Esophagus (tissue), 2 donors: Measurements from ENCODE around the gene ADRA2B. TPM values are rescaled to one million over a fixed set of nuclear protein-coding genes. Genes with fewer than 3 reads are reported as not detected.

Experiments used
- H3K27ac ChIP-seq, 2 donors: one replicate each; pipeline ENCODE4 v1.5.1; 2013; ENCODE audit warnings: low read depth in 2 of 2, mild to moderate bottlenecking in 2 of 2, inconsistent platforms in 1 of 2, low read length in 1 of 2, moderate library complexity in 1 of 2
- H3K27me3 ChIP-seq, 2 donors: one replicate each; pipeline ENCODE4 v1.6.1; 2013; ENCODE audit warnings: low read length in 2 of 2, control low read depth in 1 of 2, mild to moderate bottlenecking in 1 of 2; ENCODE audit not compliant: insufficient read depth in 2 of 2, control insufficient read depth in 1 of 2
- H3K36me3 ChIP-seq, 2 donors: one replicate each; pipeline ENCODE4 v1.6.1; 2013; ENCODE audit warnings: low read length in 1 of 2; ENCODE audit not compliant: control insufficient read depth in 2 of 2, insufficient read depth in 2 of 2
- H3K4me1 ChIP-seq, 2 donors: one replicate each; pipeline ENCODE4 v1.6.1; 2013; ENCODE audit warnings: low read length in 1 of 2; ENCODE audit not compliant: control insufficient read depth in 2 of 2, insufficient read depth in 2 of 2
- H3K4me3 ChIP-seq, 2 donors: one replicate each; pipeline ENCODE4 v1.5.1; 2013; ENCODE audit warnings: low read length in 2 of 2, mild to moderate bottlenecking in 2 of 2, low read depth in 1 of 2, moderate library complexity in 1 of 2
- H3K9me3 ChIP-seq, 2 donors: one replicate each; pipeline ENCODE4 v1.6.1; 2013; ENCODE audit warnings: mild to moderate bottlenecking in 2 of 2, low read depth in 1 of 2, low read length in 1 of 2, moderate library complexity in 1 of 2; ENCODE audit not compliant: control insufficient read depth in 2 of 2, insufficient read depth in 1 of 2
- WGBS, 2 donors: extraction: QIAGEN DNeasy Blood & Tissue Kit; methylation state at CpG; one replicate each; pipeline ENCODE4 v1.1.7; 2013; 5-methylcytosine and 5-hydroxymethylcytosine counted together
- polyA plus RNA-seq, 2 donors: library from polyadenylated mRNA; stranded (reverse); fragments of 200-250 nt; gene quantifications; one replicate each; pipeline ENCODE4 v1.2.3, GENCODE V29; 2013
- donor health status: healthy with polysubstance abuse.
- donor health status: Bipolar disorder and iron deficiency.

Gene ADRA2B
- polyA plus RNA-seq, 2 donors, result 0.27 to 0.98 TPM

GRCh38 chr2:96124406-96125265, 8.3 kb upstream of the ADRA2B start:
- no peak overlapping the region for H3K4me3 ChIP-seq
- 91 to 96% methylated on average over 14 of the region's 14 CpGs for WGBS, 2 donors
- H3K27me3 ChIP-seq, result no peaks in the 10 kb centered on the region
- H3K9me3 ChIP-seq, result peaks cover 0 to 3% of the 10 kb centered on the region in 2 donors
- no peaks in the 10 kb centered on the region for H3K36me3 ChIP-seq
- H3K4me1 ChIP-seq, result no peaks in the 10 kb centered on the region
- H3K27ac ChIP-seq, result no peak overlapping the region

GRCh38 chr2:96123936-96124335, 7.6 kb upstream of the ADRA2B start:
- WGBS, 2 donors, result 94 to 97% methylated on average over 11 of the region's 11 CpGs
- no peak overlapping the region for H3K27ac ChIP-seq
- H3K4me1 ChIP-seq, result no peaks in the 10 kb centered on the region
- H3K36me3 ChIP-seq, result no peaks in the 10 kb centered on the region
- no peak overlapping the region for H3K4me3 ChIP-seq
- no peaks in the 10 kb centered on the region for H3K27me3 ChIP-seq
- peaks cover 0 to 3% of the 10 kb centered on the region in 2 donors for H3K9me3 ChIP-seq

- H3K36me3 ChIP-seq, result no peaks in the 10 kb centered on the region
- no peaks in the 10 kb centered on the region for H3K4me1 ChIP-seq
- H3K4me3 ChIP-seq, result no peak overlapping the region
- H3K27ac ChIP-seq, result no peak overlapping the region
- no peaks in the 10 kb centered on the region for H3K27me3 ChIP-seq
- 82 to 89% methylated on average over 1 of the region's 1 CpG for WGBS, 2 donors
- H3K9me3 ChIP-seq, result peaks cover 0 to 3% of the 10 kb centered on the region in 2 donors
Measured at GRCh38 chr2:96123290-96123689, 6.9 kb upstream of the ADRA2B start.

- H3K9me3 ChIP-seq, result peaks cover 0 to 3% of the 10 kb centered on the region in 2 donors
- H3K4me1 ChIP-seq, result peaks cover 0 to under 1% of the 10 kb centered on the region in 2 donors
- no peaks in the 10 kb centered on the region for H3K36me3 ChIP-seq
- H3K27ac ChIP-seq, result no peak overlapping the region
- WGBS, 2 donors, result 87 to 89% methylated on average over 5 of the region's 5 CpGs
- H3K27me3 ChIP-seq, result no peaks in the 10 kb centered on the region
- no peak overlapping the region for H3K4me3 ChIP-seq
Measured at GRCh38 chr2:96122391-96122790, 6.0 kb upstream of the ADRA2B start.

- H3K9me3 ChIP-seq, result peaks cover 0 to 3% of the 10 kb centered on the region in 2 donors
- H3K27ac ChIP-seq, result no peak overlapping the region
- H3K36me3 ChIP-seq, result no peaks in the 10 kb centered on the region
- peaks cover under 1 to 4% of the 10 kb centered on the region in 2 donors for H3K4me1 ChIP-seq
- WGBS, 2 donors, result 89 to 93% methylated on average over 4 of the region's 4 CpGs
- no peaks in the 10 kb centered on the region for H3K27me3 ChIP-seq
- no peak overlapping the region for H3K4me3 ChIP-seq
Measured at GRCh38 chr2:96121414-96121813, 5.0 kb upstream of the ADRA2B start.

GRCh38 chr2:96120991-96121390, 4.6 kb upstream of the ADRA2B start:
- peaks cover 0 to 4% of the 10 kb centered on the region in 2 donors for H3K9me3 ChIP-seq
- no peaks in the 10 kb centered on the region for H3K36me3 ChIP-seq
- H3K4me3 ChIP-seq, result no peak overlapping the region
- peaks cover 3 to 6% of the 10 kb centered on the region in 2 donors for H3K4me1 ChIP-seq
- no peaks in the 10 kb centered on the region for H3K27me3 ChIP-seq
- 59 to 60% methylated on average over 7 of the region's 7 CpGs for WGBS, 2 donors
- H3K27ac ChIP-seq, result no peak overlapping the region

GRCh38 chr2:96120091-96120720, 3.8 kb upstream of the ADRA2B start:
- Histone ChIP-seq H3K27ac (no peak overlapping the region), H3K27me3 (no peaks in the 10 kb centered on the region), H3K4me3 (no peak overlapping the region), H3K36me3 (no peaks in the 10 kb centered on the region), H3K9me3 (peaks cover 0 to 9% of the 10 kb centered on the region in 2 donors), H3K4me1 (peaks cover 3 to 8% of the 10 kb centered on the region in 2 donors)
- WGBS, 2 donors, result 46 to 56% methylated on average over 11 of the region's 11 CpGs

- no peak overlapping the region for H3K27ac ChIP-seq
- peaks cover 0 to 9% of the 10 kb centered on the region in 2 donors for H3K9me3 ChIP-seq
- WGBS, 2 donors, result 90 to 96% methylated on average over 5 of the region's 5 CpGs
- no peaks in the 10 kb centered on the region for H3K27me3 ChIP-seq
- peaks cover 3 to 8% of the 10 kb centered on the region in 2 donors for H3K4me1 ChIP-seq
- H3K4me3 ChIP-seq, result no peak overlapping the region
- H3K36me3 ChIP-seq, result no peaks in the 10 kb centered on the region
Measured at GRCh38 chr2:96119389-96119751, 3.0 kb upstream of the ADRA2B start.

- 55 to 66% methylated on average over 13 of the region's 13 CpGs for whole genome bisulfite sequencing, 2 donors
- Histone ChIP-seq H3K4me3 (no peak overlapping the region), H3K9me3 (peaks cover 0 to 9% of the 10 kb centered on the region in 2 donors), H3K27me3 (no peaks in the 10 kb centered on the region), H3K36me3 (no peaks in the 10 kb centered on the region), H3K4me1 (peaks cover 3 to 8% of the 10 kb centered on the region in 2 donors), H3K27ac (no peak overlapping the region)
Measured at GRCh38 chr2:96118698-96119388, 2.5 kb upstream of the ADRA2B start.
